Keratinocyte (primary cell): ENCODE results near the gene CUL3. TPM values are rescaled to one million over a fixed set of nuclear protein-coding genes. Genes with fewer than 3 reads are reported as not detected.

Source experiments
- DNase-seq: peaks from one replicate; pipeline ENCODE4 v3.0.0-alpha.2; 2011; ENCODE audit warnings: low read depth, missing footprints, low spot score
- FAIRE-seq: peaks from 2 replicates; lab custom pipeline; 2011; peaks lifted over from hg19 to GRCh38; lab: Jason Lieb, UNC
- H2AFZ ChIP-seq: 2 replicates; pipeline ENCODE4 v1.6.0; 2012; ENCODE audit warnings: low read length, control low read depth, inconsistent platforms; ENCODE audit not compliant: control insufficient read depth
- H3K27ac ChIP-seq: 2 replicates; pipeline ENCODE4 v1.5.1; 2011; ENCODE audit warnings: low read length; ENCODE audit not compliant: control insufficient read depth, insufficient read depth
- H3K27me3 ChIP-seq: 3 replicates; pipeline ENCODE4 v1.6.0; 2011; ENCODE audit warnings: low read length; ENCODE audit not compliant: control insufficient read depth, insufficient read depth; ENCODE audit errors: extremely low read depth
- H3K36me3 ChIP-seq, 2 experiments: 2 replicates in 1 of 2; 3 replicates in 1 of 2; pipeline ENCODE4 v1.5.1; 2011; ENCODE audit warnings: low read length in 2 of 2, mild to moderate bottlenecking in 1 of 2; ENCODE audit not compliant: control insufficient read depth in 2 of 2, insufficient read depth in 2 of 2; ENCODE audit errors: extremely low read depth in 1 of 2
- H3K4me1 ChIP-seq: 3 replicates; pipeline ENCODE4 v1.5.1; 2011; ENCODE audit warnings: low read length; ENCODE audit not compliant: control insufficient read depth, insufficient read depth; ENCODE audit errors: extremely low read depth
- H3K4me2 ChIP-seq: 3 replicates; pipeline ENCODE4 v1.6.0; 2011; ENCODE audit warnings: low read depth, low read length; ENCODE audit not compliant: control insufficient read depth, insufficient read depth; ENCODE audit errors: extremely low read depth
- H3K4me3 ChIP-seq, 3 experiments: fragments of 200-600 bp in 1 of 3; sonication (generic) in 1 of 3; 2 replicates in 2 of 3; 3 replicates in 1 of 3; pipeline ENCODE4 v1.5.1; 2011 to 2016; ENCODE audit warnings: low read length in 3 of 3, mild to moderate bottlenecking in 3 of 3, control low read depth in 2 of 3, inconsistent platforms in 1 of 3, low read depth in 1 of 3, mixed read lengths in 1 of 3, mixed run types in 1 of 3, moderate library complexity in 1 of 3; ENCODE audit not compliant: control insufficient read depth in 2 of 3, insufficient read depth in 2 of 3; ENCODE audit errors: extremely low read depth in 1 of 3
- H3K79me2 ChIP-seq: 2 replicates; pipeline ENCODE4 v1.6.0; 2012; ENCODE audit warnings: low read length; ENCODE audit not compliant: control insufficient read depth, insufficient read depth
- H3K9ac ChIP-seq: 3 replicates; pipeline ENCODE4 v1.6.0; 2011; ENCODE audit warnings: low read length; ENCODE audit not compliant: control insufficient read depth, insufficient read depth; ENCODE audit errors: extremely low read depth
- H3K9me1 ChIP-seq: 3 replicates; pipeline ENCODE4 v1.6.0; 2011; ENCODE audit warnings: low read length; ENCODE audit not compliant: control insufficient read depth, insufficient read depth; ENCODE audit errors: extremely low read depth
- H3K9me3 ChIP-seq: 2 replicates; pipeline ENCODE4 v1.5.1; 2012; ENCODE audit warnings: low read depth, low read length; ENCODE audit not compliant: control insufficient read depth
- H4K20me1 ChIP-seq: 3 replicates; pipeline ENCODE4 v1.6.0; 2011; ENCODE audit warnings: low read length; ENCODE audit not compliant: control insufficient read depth, insufficient read depth; ENCODE audit errors: extremely low read depth
- CTCF ChIP-seq, 3 experiments: IDR thresholded peaks in 1 of 3; conservative IDR thresholded peaks in 1 of 3; optimal IDR thresholded peaks in 1 of 3; 2 replicates in 2 of 3; 3 replicates in 1 of 3; pipeline versions ENCODE3 to v1.5.1; 2011; ENCODE audit warnings: low read length in 3 of 3, mild to moderate bottlenecking in 3 of 3, moderate library complexity in 2 of 3, control low read depth in 1 of 3, inconsistent platforms in 1 of 3; ENCODE audit not compliant: insufficient read depth in 2 of 3; ENCODE audit errors: extremely low read depth in 1 of 3
- EZH2 ChIP-seq: IDR thresholded peaks from one replicate; pipeline ENCODE4 v1.6.1; 2012; ENCODE audit warnings: inconsistent platforms, mild to moderate bottlenecking, low read length, moderate library complexity
- dilution Hi-C: fragments of 300-500 bp; cut with MboI; formaldehyde crosslinking; loops from one replicate; pipeline ENCODE4 v1.7.0; 2020; ENCODE audit warnings: low sequenced_read_pairs; ENCODE audit not compliant: extremely low pct_ligation_motif_present
- polyA plus RNA-seq, 5 experiments: library from polyadenylated mRNA; depleted of rRNA in 3 of 5; stranded (reverse) in 3 of 5; stranded (forward) in 1 of 5; unstranded in 1 of 5; fragments of >200 nt; gene quantifications; 1 replicate in 1 of 5; 2 replicates in 3 of 5; 3 replicates in 1 of 5; pipeline versions ENCODE4 v1.2.1 to v1.2.3, GENCODE V29; 2011 to 2012; ENCODE audit warnings: missing spikeins in 2 of 5, low read depth in 1 of 5, low replicate concordance in 1 of 5

CUL3 gene
- polyA plus RNA-seq, 1 donor (not counting 4 experiments of a cell fraction or from before 2014, with no cell fraction given): 71.7 TPM

DNA sequence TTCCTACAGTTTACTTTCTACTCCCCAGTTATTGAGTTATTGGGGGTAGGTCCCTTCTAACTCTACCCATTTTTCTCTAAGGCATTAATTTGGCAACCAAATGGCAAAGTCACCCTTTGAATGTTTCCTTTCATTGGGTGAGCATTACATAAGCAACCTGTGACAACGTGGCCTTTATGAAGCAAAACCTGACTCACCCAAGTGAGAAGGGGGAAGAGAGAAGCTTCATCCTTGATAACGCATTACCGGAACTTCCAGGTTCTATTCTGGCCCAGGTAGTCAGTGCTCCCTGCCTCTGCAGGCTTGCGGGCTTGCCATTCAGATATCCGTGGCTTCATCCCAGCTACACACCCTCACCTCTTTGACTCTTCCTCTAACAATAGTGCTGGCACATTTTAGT lies 144.2 kb downstream of the CUL3 start:
- peak; percentile 13 for FAIRE-seq
- dilution Hi-C loops: no loop called here
- DNase-seq: no peak

DNA sequence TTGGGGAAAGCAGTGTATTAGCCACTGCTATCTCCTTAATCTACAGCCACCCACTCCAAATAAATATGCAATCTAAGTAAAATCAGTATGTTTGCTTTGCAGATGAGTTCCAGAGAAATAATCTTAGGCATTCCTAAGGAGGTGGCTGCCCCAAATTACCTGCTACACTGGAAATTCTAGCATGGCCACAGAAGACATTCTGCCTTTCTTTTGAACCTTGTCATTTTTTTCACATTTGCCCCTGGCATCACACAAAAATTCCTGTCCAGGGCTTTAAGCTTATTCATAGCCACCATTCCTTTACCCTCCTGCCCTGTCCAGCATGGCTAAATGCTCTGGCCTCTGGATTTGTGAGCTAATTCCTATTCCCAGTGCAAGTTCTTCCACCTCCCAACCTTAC lies 146.4 kb downstream of the CUL3 start:
- FAIRE-seq (no peak), DNase-seq (no peak)
- no peaks in the 10 kb centered on the region for H3K27me3 ChIP-seq
- no peak overlapping the region for H2AFZ ChIP-seq
- H3K27ac ChIP-seq: no peak overlapping the region
- H3K9me1 ChIP-seq: no peaks in the 10 kb centered on the region
- no peak overlapping the region for H3K9ac ChIP-seq
- H3K79me2 ChIP-seq: no peaks in the 10 kb centered on the region
- no peak for TF ChIP-seq CTCF (optimal IDR thresholded peaks at IDR 0.05 in 1 of 3, IDR thresholded peaks at IDR 0.05 in 1 of 3, conservative IDR thresholded peaks at IDR 0.05 in 1 of 3; ENCODE audit: extremely low read depth in 1 of 3, insufficient read depth in 2 of 3, low read length in 3 of 3)
- TF ChIP-seq EZH2: no peak
- no peaks in the 10 kb centered on the region for H3K9me3 ChIP-seq
- H3K4me1 ChIP-seq: peaks cover 28% of the 10 kb centered on the region
- H4K20me1 ChIP-seq: no peaks in the 10 kb centered on the region
- dilution Hi-C loops: no loop called here
- no peak overlapping the region for H3K4me3 ChIP-seq
- peak overlapping the region; percentile 2 for H3K4me2 ChIP-seq
- H3K36me3 ChIP-seq: no peaks in the 10 kb centered on the region

More for the DNA sequence above, 144.2 kb downstream of the CUL3 start:
- no peaks in the 10 kb centered on the region for H3K27me3 ChIP-seq
- no peaks in the 10 kb centered on the region for H3K9me1 ChIP-seq
- peak overlapping the region; percentile 8 for H2AFZ ChIP-seq
- H3K9me3 ChIP-seq: no peaks in the 10 kb centered on the region
- peaks cover 28% of the 10 kb centered on the region for H3K4me1 ChIP-seq
- TF ChIP-seq CTCF (optimal IDR thresholded peaks at IDR 0.05 in 1 of 3, IDR thresholded peaks at IDR 0.05 in 1 of 3, conservative IDR thresholded peaks at IDR 0.05 in 1 of 3; ENCODE audit: extremely low read depth in 1 of 3, insufficient read depth in 2 of 3, low read length in 3 of 3) (no peak), EZH2 (no peak)
- H3K36me3 ChIP-seq: no peaks in the 10 kb centered on the region
- H3K9ac ChIP-seq: no peak overlapping the region
- no peaks in the 10 kb centered on the region for H4K20me1 ChIP-seq
- no peak overlapping the region for H3K4me3 ChIP-seq
- no peak overlapping the region for H3K27ac ChIP-seq
- H3K4me2 ChIP-seq: no peak overlapping the region
- no peaks in the 10 kb centered on the region for H3K79me2 ChIP-seq
